ENCODE data around the gene SUPT5H.

DNA sequence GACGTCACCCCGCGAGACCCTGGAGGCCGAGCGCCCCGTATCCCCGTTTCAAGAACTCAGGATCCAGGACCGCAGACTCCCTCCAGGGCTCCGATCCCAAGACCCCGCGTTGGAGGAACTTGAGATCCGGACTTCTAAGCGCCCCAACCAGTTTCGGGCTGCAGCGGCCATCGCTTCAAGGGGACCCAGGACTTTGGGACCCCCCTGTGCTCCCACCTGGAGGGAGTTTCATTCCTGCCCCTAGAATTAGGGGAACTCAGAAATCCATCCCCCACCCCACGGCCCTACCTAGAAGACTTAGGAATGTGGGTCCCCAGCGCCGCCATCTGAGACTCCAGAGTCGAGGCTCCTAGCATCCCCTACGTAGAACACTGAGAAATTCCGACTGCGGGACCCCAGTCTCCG is 32.5 kb upstream of the SUPT5H start:
- TF ChIP-seq, protein P1, sequence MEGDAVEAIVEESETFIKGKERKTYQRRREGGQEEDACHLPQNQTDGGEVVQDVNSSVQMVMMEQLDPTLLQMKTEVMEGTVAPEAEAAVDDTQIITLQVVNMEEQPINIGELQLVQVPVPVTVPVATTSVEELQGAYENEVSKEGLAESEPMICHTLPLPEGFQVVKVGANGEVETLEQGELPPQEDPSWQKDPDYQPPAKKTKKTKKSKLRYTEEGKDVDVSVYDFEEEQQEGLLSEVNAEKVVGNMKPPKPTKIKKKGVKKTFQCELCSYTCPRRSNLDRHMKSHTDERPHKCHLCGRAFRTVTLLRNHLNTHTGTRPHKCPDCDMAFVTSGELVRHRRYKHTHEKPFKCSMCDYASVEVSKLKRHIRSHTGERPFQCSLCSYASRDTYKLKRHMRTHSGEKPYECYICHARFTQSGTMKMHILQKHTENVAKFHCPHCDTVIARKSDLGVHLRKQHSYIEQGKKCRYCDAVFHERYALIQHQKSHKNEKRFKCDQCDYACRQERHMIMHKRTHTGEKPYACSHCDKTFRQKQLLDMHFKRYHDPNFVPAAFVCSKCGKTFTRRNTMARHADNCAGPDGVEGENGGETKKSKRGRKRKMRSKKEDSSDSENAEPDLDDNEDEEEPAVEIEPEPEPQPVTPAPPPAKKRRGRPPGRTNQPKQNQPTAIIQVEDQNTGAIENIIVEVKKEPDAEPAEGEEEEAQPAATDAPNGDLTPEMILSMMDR (IDR thresholded peaks at IDR 0.05; ENCODE audit: borderline replicate concordance, extremely low read depth, low read length, poor library complexity, severe bottlenecking), result no peak
- TF ChIP-seq EZH2 (IDR thresholded peaks at IDR 0.05; ENCODE audit: borderline replicate concordance, low read depth, low read length, severe bottlenecking), result no peak
